Coronary artery (tissue), 2 donors: ENCODE data around the gene UPP1.

ENCODE experiments used
- DNase-seq: peaks from one replicate; pipeline ENCODE4 v3.0.0-alpha.2; 2017; ENCODE audit warnings: low spot score
- H3K27ac ChIP-seq, 2 donors: fragments of 200-600 bp; sonication (generic); one replicate each; pipeline ENCODE4 v1.5.1; 2016 to 2019
- H3K4me3 ChIP-seq: fragments of 200-600 bp; sonication (generic); 2 replicates; pipeline ENCODE4 v1.5.1; 2016; ENCODE audit warnings: mild to moderate bottlenecking, moderate library complexity
- TF ChIP-seq, protein P1 (sequence below): fragments of 200-600 bp; sonication (generic); IDR thresholded peaks from one replicate; pipeline ENCODE4 v1.5.1; 2019; ENCODE audit warnings: antibody characterized with exemption

The UPP1 gene

GRCh38 chr7:48091506-48092433 is 2.7 kb downstream of the UPP1 start:
- TF ChIP-seq, protein P1, sequence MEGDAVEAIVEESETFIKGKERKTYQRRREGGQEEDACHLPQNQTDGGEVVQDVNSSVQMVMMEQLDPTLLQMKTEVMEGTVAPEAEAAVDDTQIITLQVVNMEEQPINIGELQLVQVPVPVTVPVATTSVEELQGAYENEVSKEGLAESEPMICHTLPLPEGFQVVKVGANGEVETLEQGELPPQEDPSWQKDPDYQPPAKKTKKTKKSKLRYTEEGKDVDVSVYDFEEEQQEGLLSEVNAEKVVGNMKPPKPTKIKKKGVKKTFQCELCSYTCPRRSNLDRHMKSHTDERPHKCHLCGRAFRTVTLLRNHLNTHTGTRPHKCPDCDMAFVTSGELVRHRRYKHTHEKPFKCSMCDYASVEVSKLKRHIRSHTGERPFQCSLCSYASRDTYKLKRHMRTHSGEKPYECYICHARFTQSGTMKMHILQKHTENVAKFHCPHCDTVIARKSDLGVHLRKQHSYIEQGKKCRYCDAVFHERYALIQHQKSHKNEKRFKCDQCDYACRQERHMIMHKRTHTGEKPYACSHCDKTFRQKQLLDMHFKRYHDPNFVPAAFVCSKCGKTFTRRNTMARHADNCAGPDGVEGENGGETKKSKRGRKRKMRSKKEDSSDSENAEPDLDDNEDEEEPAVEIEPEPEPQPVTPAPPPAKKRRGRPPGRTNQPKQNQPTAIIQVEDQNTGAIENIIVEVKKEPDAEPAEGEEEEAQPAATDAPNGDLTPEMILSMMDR: no peak
- no peak overlapping the region for H3K27ac ChIP-seq
- DNase-seq: no peak
- no peak overlapping the region for H3K4me3 ChIP-seq

DNA sequence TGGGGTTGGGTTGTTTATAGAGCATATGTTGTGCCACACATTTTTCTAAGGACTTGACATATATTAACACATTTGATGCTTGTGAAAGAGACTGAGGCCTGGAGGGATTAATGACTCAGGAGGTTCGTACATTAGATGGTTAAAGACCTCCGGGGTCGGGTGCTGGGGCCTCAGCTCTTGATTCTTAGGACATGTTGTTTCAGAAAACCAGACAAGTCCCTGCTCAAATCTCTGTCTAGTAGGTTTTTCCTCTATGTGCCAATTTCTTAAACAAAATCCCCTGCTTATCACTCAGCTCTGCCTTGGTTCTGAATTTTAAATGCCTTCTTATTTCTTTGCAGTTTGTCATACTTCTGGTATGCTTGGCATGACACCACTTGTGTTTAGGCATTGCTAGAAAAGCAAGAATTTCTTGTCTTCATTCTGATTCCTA is 5.8 kb downstream of the UPP1 start:
- TF ChIP-seq, protein P1: no peak
- H3K4me3 ChIP-seq: no peak overlapping the region
- H3K27ac ChIP-seq: peak overlapping the region; percentile 10 to 78
- DNase-seq: no peak

DNA sequence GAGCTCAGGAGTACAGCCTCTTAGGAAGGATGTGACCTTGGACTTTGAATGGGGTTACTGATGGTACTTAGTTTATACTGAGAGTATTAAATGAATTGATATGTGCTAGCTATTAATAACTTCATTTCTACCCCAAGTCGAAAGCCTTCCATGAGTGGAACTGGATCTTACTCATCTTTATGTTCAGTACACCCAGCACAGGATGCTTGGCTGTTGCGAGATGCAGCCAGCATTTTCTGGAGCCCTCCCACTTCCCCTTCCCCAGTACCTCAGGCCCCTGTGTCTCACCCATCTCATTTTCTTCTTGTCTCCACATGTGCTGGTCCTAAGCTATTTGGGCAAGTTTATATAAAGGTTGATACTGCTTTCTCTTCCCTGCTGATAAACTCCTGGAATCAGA is 7.2 kb downstream of the UPP1 start:
- TF ChIP-seq, protein P1: no peak
- DNase-seq: no peak
- Histone ChIP-seq H3K4me3 (no peak overlapping the region), H3K27ac (peak overlapping the region in 1 of 2 donors; percentile 27)

- no peak for DNase-seq
- H3K27ac ChIP-seq: peak overlapping the region in 1 of 2 donors; percentile 79
- TF ChIP-seq, protein P1: no peak
- H3K4me3 ChIP-seq: no peak overlapping the region
Observed at GRCh38 chr7:48097521-48098231, 8.6 kb downstream of the UPP1 start.

DNA sequence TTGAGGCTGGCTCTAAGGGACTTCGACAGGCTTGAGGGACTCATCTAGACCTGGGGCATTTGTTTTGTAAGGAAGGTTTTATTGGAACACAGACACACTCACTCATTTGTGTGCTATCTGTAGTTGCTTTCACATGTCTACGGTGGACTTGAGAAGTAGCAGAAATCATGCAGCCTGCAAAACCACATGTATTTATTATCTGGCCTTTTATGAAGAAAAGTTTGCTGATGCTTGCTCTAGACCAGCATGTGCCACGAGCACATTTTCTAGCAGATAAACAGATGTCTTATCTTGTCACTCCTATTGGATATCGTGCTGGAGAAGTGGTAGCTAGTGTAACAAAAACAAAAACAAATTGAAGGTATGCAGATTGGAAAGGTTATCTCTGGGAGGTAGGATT is 9.8 kb downstream of the UPP1 start:
- H3K27ac ChIP-seq: no peak overlapping the region
- H3K4me3 ChIP-seq: no peak overlapping the region
- TF ChIP-seq, protein P1: no peak
- no peak for DNase-seq

GRCh38 chr7:48099781-48100180 is 10.7 kb downstream of the UPP1 start:
- TF ChIP-seq, protein P1: no peak
- Histone ChIP-seq H3K4me3 (no peak overlapping the region), H3K27ac (no peak overlapping the region)
- DNase-seq: no peak
